SH-SY5Y (cell line): Measurements from ENCODE around the gene RUVBL1.

ENCODE experiments used
- GATA2 ChIP-seq: IDR thresholded peaks from 2 replicates; pipeline ENCODE4 v1.6.1; 2011; ENCODE audit warnings: mild to moderate bottlenecking, low read depth, low read length
- GATA3 ChIP-seq: IDR thresholded peaks from 2 replicates; pipeline ENCODE4 v1.6.1; 2011; ENCODE audit warnings: low read depth, mild to moderate bottlenecking, low read length, moderate library complexity

DNA sequence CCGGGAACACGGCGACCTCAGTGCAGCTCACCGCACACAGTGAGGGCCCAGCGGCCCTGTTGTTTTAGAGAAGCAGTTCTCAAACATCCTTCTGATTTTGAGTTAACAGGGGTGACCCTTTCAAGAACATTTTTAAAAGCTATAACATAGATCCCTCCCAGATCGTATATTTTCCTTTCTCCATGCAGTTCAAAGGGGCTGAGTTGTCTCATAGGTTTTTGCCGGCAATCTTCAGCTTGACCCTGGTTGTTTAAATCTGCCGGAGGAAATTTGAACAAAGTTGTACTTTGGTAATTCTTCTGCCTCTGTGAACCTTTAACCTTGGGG is 44.0 kb upstream of the RUVBL1 start:
- TF ChIP-seq GATA3: no peak
- no peak for TF ChIP-seq GATA2
